DMS53 (cell line): ENCODE data around the gene CCDC107.

Experiments used
- DNase-seq: peaks from one replicate; lab custom pipeline; 2025; lab: John Stamatoyannopoulos, UW

CCDC107 gene

GRCh38 chr9:35660966-35661415 is 2.9 kb downstream of the CCDC107 start:
- DNase-seq, result peak; percentile 53

GRCh38 chr9:35661756-35662350 is 3.8 kb downstream of the CCDC107 start:
- no peak for DNase-seq

- no peak for DNase-seq
Observed at GRCh38 chr9:35662437-35662836, 4.3 kb downstream of the CCDC107 start.

- peak; percentile 93 for DNase-seq
Observed at GRCh38 chr9:35664531-35665470, 6.7 kb downstream of the CCDC107 start, which contains the start of gene ARHGEF39. Gene ARHGEF39, minus strand, starts transcription at chr9:35665195. Its CDS starts 26 bp downstream, at chr9:35665169.

GRCh38 chr9:35665471-35665818 is 7.4 kb downstream of the CCDC107 start:
- no peak for DNase-seq

- no peak for DNase-seq
Observed at GRCh38 chr9:35666045-35666444, 8.0 kb downstream of the CCDC107 start.

- no peak for DNase-seq
Observed at GRCh38 chr9:35666549-35666948, 8.5 kb downstream of the CCDC107 start.

- DNase-seq, result no peak
Observed at GRCh38 chr9:35667939-35668338, 9.8 kb downstream of the CCDC107 start.

GRCh38 chr9:35669331-35670145 is 11.4 kb downstream of the CCDC107 start:
- peak; percentile 93 for DNase-seq

- peak; percentile 53 for DNase-seq
Observed at GRCh38 chr9:35673132-35674024, 15.3 kb downstream of the CCDC107 start, which contains the start of gene CA9. Gene CA9, plus strand, starts transcription at chr9:35673928. Its CDS starts 32 bp downstream, at chr9:35673960.

- no peak for DNase-seq
Observed at GRCh38 chr9:35674025-35674361, 15.9 kb downstream of the CCDC107 start.

GRCh38 chr9:35675204-35675603 is 17.1 kb downstream of the CCDC107 start:
- peak; percentile 15 for DNase-seq

GRCh38 chr9:35675732-35676392 is 17.8 kb downstream of the CCDC107 start:
- DNase-seq, result peak; percentile 38

- DNase-seq, result no peak
Observed at GRCh38 chr9:35679091-35679490, 21.0 kb downstream of the CCDC107 start.

GRCh38 chr9:35679766-35680330 is 21.8 kb downstream of the CCDC107 start:
- no peak for DNase-seq

GRCh38 chr9:35680331-35681105 is 22.4 kb downstream of the CCDC107 start:
- DNase-seq, result no peak

GRCh38 chr9:35681341-35682002 is 23.4 kb downstream of the CCDC107 start:
- no peak for DNase-seq

GRCh38 chr9:35682051-35682450 is 24.0 kb downstream of the CCDC107 start:
- DNase-seq, result no peak
